Activated CD8-positive, alpha-beta memory T cell treated with anti-CD3 and anti-CD28 coated beads for 48 hours (primary cell): ENCODE measurements around the gene ERF.

Experiments
- DNase-seq, 3 experiments: peaks; one replicate each; pipeline ENCODE4 v3.0.0-alpha.2; 2020; ENCODE audit warnings: low read depth in 2 of 3, low spot score in 2 of 3

Gene ERF

DNA sequence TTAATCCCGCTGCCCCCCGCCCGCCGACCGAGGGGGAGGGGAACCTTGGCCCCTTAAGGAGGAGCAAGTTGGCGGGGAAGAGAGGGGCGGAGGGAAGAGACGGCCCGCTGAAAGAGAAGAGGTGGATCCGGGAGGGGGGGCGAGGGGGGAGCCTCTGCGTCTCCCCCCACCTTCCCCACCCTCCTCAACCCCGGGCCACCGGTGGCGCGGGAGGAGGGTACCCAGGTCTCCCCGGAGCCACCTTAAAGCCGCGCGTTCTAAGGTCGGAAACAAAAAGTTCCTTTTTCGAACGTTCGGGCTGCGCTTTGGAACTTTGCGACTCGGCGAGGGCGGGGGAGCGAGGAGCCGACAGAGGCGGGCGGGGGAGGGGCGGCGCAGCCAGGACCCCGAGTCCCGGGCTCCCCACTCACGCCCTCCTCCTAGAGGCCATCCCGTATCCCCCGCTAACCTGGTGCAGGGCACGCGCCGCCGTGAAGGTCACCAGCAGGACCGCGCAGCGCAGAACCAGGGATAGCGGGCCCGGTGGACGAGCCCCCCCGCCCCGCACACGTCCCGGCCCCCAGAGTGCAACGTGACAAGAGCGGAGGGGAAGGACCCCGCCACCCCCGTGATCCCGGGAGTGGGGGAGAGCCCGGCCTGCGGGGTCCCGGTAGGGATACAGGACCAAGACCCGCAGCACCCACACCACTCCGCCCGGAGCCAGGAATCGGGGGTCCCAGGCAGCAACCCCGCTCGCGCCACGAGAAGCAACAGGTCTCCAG lies 659 bp downstream of the ERF start:
- DNase-seq = peak in 1 of 3 experiments; percentile 42

DNA sequence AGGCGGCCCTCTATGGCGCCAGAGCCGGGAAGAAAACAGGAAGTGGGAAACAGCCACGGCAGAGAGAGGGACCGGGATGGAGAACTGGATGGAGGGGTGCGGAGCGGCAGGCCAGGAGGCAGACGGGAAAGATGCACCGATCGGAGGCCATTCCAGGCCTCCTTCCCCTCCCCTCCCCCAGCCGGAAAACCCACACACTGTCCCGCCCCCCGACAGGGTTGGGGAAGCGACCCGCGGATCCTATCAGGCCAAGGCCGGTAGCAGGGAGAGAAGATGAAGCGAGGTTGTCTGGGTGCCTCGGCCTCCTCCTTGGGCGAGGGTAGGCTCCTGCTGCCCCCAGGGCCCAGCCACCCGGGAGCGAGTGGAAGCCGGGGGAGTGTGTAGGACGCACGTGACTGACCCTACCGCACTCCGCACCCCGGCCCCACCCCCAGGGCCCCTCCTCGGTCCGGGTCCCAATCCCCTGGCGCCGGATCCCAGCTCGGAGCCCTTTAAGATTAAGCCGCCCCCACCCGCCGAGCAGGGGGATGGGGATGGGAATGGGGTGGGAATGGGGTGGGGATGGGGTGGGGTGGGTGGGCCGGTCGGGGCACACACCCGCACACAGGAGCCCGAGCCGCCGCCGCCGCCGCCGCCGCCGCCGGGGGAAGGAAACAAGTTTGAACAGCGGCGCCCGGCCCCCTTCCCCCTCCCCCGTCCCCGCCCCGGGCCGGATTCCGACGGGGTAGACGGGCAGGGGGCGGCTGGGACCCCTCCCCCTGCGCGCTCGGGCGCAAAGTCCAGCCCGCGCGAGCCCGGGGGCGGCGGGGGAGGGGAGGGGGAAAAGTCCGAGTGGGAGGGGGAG lies 1.5 kb downstream of the ERF start:
- no peak for DNase-seq

DNA sequence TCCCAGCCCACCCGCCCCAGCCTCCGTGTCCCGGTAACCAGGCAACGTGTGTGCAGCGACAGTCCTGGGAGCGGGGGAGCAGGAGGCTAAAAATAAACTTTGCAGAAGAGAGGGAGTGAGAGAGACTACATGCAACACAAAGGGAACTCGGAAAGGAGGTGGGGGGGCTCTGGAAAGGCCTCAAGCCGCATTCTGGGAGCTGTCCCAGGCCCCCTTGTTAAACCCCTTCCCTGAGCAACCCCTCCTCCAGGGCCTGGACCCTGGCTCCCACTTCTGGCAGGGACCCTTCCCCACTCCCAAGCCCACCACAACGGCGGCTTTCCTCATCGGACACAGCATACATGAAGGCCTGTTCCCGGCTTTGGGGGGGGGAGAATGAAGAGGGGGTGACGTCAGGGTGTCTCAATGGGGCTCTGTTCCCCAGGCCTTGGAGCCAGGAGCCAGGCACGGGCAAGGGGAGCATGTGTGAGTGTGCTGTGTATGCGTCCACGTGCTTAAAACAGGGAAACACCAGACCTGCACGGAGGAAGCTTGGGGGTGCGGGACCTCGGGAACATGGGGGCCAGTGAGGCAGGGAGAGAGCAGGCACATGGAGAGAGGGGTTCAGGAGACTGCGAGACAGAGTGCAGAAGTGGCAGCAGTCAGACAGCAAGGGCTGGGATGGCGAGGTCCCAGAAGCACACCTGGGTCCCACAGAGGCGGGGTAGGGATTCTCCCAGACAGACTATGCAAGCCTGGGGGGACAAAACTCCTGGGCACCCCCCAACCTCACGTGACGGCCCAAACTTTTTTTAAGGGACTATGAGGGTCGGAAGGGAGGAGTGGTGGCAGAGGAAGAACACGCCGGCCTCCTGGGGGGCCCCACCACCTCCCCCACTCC lies 2.3 kb downstream of the ERF start:
- no peak for DNase-seq

DNA sequence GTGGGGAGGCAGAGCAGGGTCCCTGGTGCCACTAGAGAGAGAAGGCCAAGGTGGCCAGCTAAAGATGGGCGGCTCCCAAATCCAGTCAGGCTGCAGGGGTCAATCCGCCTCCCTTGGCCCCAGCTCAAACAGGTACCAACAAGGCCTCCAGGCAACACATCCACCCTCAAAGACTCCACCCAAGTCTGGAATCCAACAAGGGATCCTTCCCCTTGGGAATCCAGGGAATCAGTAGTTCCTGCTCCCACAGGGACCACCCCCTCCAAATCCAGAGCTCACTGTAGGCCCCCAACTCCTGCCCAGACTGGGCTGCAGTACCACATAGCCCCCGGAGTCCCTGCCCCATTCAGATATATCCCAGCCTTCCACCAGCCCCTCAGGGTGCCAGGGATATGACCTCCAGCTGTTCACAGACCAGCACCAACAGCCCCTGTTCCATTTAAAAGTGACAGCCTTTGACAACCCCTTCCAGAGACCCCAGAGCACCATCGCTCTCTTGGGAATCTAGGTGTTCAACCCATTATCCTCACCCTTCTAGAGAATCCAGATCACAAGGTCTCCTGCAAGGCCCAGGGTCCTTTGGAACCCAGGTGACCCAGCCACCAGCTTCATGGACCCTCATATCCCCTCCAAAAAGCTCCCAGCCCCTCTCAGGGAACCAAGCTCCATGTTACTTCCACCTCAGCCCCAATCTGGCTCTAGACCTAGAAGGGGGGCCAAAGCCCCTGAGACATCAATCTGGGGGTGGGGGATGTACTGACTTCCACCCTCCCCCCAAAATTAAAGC lies 3.2 kb downstream of the ERF start:
- DNase-seq = no peak

DNA sequence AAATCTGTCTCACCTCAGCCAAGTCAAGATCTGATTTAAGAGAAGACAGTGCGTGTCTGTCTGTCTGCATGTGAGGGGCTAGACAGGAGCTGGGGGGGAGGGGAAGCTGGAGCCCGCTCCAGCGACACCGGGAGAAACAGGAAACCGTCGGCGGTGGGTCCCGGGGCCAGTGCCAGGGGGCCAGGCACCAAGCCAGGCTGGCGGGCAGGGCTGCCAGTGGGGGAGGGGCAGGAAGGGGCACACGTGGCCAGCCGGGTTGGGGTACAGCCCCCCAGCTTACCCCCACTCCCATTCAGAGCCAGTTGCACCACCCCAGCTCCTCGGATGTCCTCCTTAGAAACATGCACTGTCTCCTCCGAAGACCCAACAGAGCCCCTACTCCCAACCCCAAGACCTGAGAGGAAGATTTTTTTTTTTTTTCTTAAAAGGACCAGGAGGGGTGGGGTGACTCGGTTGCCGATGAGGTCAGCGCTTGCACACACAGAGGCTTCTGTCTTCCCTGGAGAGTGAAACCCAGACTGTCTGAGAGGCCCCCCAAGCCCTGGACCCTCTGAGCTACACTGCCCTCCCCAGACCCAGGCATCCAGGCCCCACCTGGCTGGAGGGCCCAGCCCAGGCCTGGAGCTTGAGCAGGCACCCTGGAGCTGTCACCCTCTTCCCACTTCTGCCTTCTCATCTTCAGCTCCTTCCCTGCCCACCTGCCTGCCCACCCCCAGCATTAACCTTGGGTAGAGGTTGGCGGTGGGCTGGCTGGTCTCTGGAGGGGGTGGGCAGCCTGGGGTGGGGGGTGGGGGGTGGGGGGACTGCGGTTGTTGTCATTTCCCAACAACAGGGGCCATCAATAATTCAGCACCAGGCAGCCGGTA lies 4.0 kb downstream of the ERF start:
- no peak for DNase-seq

DNA sequence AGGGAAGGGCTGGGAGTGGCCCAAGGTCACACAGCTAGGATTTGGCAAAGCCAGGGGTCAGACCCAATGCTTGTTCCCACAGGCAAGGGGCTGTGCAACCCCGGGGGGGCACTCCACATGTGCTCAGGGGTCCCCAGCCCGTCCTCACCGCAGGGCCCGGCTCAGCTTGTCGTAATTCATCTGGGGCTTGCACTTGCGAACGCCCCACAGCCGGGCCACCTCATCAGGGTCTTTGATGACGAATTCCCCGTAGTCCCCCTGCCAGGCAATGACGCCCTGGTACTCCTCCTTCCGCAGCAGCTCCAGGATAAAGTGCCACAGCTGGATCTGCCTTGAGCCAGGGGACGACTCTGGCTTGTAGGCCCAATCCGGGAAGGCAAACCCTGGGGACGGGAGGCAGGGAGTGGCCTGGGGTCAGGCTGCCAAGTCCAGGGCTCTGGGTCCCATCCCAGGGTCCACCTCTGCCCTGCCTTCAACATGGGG lies 4.7 kb downstream of the ERF start:
- DNase-seq = no peak

DNA sequence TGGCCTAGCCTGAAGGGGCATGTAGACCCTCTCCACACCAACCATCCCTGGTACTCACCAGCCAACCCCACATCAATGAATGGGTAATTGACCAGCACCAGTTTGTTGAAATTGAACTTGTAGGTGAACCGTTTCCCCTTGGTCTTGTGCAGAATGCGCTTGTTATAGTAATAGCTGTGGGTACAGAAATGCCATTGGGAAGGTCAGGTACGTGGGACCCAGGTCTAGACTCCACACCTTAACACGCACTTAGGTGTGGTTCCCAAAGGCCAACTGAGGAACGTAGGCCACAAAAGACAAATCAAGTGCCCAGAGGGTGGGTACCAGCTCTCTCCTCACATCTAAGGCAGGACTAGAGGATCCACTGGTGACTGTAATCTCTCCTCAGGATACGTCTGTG lies 5.2 kb downstream of the ERF start:
- no peak for DNase-seq

DNA sequence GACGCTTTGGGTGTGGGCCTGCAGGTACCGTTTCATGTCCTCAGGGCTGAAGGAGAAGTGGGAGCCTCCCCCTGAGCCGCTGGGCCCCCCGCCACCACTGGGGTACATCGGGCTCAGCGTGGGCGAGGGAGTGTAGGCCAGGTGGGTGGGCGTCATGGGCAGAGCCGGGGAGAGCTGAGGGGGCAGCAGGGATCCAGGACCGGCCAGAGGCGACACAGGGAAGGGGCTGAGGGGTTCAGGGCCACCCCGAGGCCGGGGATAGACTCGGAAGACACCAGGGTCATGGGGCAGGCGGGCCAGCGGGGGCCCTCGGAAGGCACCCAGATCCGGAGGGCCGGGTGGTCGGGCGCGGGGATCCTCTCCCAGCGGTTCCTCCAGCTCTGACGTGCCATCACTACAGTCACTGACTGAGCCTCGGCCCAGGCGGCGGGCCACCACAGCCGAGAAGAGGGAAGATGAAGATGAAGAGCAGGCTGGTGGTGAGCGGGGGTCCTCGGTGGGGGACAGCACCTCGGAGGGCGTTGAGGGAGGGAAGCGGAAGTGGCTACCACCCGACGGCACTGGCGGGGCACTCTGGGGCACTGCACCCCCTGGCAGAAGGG lies 5.7 kb downstream of the ERF start:
- no peak for DNase-seq

DNA sequence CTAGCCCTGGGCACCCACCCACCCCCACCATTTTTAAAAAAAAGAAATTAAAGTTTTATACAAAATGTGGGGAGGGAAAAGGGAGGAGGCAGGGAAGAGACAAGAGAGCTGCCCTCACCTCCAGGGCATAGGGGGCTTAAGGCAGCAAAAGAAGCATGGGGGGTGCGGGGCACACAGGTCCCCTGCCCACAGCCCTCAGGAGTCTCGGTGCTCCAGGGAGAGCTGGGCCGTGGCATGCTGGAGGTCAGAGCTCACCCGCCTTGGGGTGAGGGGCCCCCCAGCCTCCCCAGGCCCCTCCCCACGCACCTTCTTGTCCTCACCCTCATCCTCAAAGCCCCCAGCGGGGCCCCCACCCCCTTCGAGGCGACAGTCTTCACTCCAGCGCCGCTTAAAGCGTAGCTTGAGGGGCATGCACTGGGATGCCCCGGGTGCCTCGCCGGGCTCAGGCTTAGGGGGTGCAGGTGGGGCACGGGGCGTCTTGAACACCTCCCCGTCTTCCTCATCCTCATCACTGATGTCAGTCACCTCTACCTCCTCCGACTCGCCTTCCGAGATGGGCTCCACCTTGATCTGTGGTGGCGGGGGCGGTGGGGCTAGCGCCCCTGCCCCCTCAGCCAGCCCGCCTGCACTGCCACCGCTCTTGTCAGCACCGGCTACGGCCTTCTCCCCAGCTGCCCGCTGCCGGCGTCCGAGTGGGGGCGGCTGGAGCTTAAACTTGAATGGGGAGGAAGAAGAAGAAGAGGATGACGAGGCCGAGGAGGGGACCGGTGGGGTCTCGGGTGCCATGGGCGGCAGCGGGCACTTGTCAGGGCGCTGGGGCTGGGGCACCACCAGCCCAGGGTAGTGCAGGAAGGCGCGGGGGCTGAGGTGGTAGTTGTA lies 6.4 kb downstream of the ERF start:
- no peak for DNase-seq

DNA sequence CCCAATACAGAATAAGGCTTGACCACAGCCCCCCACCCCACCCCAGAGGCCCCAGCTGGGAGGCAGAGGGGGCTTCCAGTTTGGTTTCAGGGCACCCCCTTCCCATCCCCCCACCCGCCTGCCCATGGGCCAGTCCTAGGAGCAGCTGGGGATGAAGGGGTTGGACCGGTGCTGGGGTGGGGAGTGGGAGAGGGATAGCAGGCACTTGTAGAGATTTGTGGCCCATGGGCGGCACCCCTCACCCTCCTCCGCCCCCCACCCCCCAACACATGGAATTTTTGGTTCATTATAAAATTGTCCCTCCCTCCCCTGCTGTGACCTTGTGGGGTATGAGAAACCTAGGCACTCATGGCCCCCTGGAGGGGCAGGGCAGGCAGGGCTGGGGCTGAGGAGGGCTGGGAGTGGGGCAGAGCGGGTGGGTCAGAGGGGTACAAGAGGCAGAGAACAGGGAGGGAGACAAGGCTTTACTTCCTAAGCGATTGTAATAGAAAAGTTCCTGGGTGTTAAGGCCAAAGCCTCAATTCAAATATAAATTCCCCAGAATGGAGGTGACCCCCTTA lies 7.2 kb downstream of the ERF start:
- no peak for DNase-seq

DNA sequence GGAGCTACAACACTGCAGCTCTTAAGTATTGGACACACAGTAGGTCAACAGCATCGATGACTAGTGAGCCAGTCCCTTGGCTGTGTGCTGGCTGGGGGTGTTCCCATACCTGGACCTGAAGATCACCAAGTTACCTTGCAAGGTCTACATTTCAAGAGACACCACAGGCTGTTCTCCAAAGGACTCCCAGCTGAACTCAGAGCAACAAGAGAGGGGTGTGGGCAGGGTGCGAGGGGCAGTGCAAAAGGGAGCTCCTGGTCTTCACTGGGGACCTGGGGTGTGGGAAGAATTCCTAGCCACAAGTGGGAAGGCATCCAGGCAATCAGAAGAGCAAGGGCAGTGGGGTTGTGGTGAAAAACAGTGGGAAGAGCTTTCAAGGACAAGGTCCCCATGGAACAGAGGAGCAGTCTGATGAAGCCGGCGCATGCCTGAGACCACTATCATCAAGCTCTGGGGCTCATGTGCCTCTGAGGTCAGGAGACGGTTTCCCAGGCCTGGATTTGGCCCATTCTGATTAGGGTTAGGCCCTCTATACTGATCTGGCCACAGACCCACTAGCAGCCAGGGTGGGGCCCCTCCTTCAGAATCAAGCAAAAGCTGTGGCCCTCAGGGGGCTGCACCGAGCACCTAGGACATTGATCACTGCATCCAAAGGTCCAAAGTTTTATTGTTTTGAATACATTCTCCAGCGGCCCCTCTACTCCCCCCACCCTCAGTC lies 7.8 kb downstream of the ERF start:
- DNase-seq = no peak

DNA sequence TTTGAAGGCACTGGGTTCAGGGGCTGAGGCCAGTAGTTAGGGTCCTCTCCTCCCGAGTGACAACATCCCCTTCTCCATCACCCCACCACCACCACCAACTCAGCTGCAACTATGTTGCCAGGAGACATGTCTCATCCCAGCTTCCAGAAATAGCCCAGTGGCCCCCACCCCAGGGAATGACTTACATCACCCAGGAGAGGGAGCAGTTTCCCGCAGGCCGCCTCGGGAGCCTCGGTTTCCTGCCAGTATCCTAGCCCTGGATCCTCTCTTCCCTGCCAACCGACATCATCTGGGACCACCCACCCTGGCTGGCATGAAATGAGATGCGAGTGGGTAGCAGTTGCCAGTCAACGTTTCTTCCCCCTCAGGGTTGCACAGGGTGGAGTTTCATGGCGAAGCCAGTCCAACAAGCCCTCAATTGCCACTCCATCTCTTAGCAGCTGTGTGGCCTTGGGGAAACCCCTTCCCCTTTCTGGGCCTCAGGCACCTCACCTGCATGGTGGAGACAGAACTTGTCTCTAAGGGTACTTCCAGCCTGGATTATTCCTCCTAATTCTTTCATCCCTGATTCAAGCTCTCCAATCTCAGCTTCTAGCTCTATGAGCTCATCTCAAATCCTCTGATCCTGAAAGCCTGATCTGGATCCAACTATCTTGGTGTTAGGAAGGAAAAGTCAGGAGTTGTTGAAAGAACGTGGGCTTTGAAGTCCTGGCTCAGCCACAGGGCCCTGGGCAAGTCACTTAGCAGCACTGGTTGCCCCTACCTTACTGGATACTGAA lies 8.6 kb downstream of the ERF start:
- no peak for DNase-seq

DNA sequence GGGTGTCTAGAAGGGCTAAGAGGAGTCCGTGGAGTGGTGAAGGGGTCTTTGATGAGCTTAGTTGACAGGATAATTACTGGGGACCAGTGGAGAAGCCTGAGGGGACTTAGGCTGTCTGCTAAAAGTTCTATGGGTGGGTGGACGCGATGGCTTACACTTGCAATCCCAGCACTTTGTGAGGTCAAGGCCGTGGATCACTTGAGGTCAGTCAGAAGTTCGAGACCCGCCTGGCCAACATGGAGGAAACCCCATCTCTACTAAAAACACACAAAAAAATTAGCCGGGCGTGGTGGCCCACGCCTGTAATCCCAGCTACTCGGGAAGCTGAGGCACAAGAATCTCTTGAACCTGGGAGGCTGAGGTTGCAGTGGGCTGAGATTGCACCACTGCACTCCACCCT lies 9.7 kb downstream of the ERF start:
- DNase-seq = no peak

DNA sequence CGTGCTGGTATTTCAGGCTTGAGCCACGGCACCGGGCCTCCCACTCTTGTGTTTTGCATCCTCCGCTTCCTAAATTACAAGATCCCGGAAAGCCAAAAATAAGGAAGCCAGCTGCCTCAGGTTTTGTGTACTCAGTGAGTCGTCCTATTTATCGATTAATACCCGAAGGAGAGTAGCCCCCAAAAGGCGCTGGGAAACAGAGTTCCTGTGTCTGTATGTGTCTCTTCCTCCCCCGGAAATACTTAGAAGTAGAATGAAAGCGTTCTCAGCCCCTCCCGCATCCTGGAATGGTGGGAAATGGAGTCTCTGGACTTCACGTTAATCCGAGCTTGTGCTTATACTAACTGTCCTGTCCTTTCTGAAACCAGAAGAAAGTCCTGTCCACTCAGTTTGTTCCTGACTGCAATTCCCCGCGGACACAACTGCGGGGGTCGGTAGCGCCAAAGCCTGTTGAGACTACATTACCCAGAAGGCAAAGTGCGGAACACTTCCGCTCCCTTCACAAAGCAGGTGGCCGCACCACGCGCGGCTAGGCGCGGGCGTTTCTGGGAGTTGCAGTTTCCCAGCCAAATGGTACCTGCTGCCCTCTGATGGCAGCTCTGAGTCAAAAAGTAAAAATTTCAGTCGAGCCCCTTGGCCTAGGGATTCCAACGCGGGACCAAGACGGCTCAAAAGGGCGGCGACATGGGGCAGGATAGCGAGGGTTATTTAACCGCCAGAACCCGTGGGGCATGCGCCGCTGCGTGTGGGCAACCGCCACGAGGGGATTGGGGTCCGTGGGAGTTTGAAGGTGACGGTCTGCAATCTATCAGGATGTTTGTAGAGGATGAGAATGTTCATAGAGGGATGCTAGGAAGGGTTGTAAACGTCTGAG lies 10.3 kb downstream of the ERF start:
- DNase-seq = peak in 2 of 3 experiments; percentile 76 to 83
